ENCODE measurements around the gene CAMK4.

DNA sequence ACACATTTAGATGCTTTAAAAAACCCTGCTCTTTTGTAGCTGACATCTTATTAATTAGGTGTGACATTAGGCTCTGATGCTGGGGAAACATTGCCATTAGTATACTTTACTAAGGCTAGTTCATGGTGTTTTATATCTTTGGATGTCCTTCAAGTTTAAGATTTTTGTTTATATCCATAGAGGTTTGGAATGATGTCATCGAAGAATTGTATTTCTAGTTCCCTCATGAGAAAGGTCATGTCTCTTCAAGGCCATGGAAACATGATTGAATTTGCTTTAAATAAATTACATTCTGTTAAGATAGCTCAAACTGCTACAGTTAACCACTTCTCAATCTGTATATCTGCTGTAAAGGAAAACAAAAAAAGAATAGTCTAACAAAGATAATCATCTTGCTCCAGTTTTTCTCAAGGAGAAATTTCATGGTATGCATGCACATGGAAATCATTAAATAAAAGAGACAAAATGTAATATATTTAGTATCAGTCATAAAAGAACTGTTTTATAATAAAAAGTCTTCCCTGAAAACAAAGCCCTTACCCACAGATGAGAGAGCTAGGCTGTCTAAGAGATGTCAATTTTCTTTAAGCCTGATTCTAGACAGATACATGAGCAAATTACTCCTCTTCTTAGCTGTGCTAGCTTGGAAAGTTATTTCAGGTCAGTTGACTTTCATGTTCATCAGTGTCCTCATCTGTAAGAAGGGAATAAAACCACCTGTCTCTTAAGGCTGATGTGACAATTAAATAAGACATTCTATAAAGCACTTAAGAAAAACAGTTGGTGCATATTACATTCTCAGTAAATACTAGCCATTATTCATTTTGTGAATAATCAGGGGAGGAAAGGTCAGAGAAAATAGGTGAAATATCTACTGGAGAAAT, 313.2 kb downstream of the CAMK4 start:
- TF ChIP-seq POLR2A (IDR thresholded peaks at IDR 0.05): no peak
- TF ChIP-seq, protein P1, sequence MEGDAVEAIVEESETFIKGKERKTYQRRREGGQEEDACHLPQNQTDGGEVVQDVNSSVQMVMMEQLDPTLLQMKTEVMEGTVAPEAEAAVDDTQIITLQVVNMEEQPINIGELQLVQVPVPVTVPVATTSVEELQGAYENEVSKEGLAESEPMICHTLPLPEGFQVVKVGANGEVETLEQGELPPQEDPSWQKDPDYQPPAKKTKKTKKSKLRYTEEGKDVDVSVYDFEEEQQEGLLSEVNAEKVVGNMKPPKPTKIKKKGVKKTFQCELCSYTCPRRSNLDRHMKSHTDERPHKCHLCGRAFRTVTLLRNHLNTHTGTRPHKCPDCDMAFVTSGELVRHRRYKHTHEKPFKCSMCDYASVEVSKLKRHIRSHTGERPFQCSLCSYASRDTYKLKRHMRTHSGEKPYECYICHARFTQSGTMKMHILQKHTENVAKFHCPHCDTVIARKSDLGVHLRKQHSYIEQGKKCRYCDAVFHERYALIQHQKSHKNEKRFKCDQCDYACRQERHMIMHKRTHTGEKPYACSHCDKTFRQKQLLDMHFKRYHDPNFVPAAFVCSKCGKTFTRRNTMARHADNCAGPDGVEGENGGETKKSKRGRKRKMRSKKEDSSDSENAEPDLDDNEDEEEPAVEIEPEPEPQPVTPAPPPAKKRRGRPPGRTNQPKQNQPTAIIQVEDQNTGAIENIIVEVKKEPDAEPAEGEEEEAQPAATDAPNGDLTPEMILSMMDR (IDR thresholded peaks at IDR 0.05): no peak
- no peak for TF ChIP-seq POLR2AphosphoS5 (IDR thresholded peaks at IDR 0.05)

Measured in prostate gland (tissue), 2 donors.